ENCODE results near the gene TCHHL1.

TCHHL1 gene

DNA sequence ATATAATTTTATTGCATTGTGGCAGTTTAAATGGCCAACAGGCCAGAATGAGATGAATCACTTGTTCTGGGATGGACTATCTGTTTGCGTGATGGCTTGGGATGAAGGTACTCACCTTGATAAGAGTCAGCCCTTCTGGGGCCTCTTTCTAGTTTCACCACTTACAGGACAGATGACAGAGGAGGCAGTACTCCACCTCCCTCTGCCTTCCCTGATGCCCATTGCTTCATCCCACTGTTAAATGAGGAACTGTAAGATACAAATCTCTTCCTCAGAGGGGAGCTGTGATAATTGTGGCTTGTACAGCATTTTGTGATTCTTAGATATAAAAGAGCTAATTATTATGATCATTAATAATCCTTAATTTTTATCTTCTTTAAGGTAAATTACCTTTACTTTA lies 30.1 kb upstream of the TCHHL1 start:
- H3K27me3 ChIP-seq (ENCODE audit: insufficient read depth, low read depth, severe bottlenecking): peaks cover 97% of the 10 kb centered on the region
- H3K36me3 ChIP-seq: no peaks in the 10 kb centered on the region
- DNase-seq: no peak
- TF ChIP-seq, protein P1, sequence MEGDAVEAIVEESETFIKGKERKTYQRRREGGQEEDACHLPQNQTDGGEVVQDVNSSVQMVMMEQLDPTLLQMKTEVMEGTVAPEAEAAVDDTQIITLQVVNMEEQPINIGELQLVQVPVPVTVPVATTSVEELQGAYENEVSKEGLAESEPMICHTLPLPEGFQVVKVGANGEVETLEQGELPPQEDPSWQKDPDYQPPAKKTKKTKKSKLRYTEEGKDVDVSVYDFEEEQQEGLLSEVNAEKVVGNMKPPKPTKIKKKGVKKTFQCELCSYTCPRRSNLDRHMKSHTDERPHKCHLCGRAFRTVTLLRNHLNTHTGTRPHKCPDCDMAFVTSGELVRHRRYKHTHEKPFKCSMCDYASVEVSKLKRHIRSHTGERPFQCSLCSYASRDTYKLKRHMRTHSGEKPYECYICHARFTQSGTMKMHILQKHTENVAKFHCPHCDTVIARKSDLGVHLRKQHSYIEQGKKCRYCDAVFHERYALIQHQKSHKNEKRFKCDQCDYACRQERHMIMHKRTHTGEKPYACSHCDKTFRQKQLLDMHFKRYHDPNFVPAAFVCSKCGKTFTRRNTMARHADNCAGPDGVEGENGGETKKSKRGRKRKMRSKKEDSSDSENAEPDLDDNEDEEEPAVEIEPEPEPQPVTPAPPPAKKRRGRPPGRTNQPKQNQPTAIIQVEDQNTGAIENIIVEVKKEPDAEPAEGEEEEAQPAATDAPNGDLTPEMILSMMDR (IDR thresholded peaks at IDR 0.05; ENCODE audit: low read depth, low read length): no peak
- no peak overlapping the region for H3K4me3 ChIP-seq (ENCODE audit: low read depth, low read length)
- H3K9me3 ChIP-seq (ENCODE audit: severe bottlenecking): no peaks in the 10 kb centered on the region
- no peak overlapping the region for H3K27ac ChIP-seq

DNA sequence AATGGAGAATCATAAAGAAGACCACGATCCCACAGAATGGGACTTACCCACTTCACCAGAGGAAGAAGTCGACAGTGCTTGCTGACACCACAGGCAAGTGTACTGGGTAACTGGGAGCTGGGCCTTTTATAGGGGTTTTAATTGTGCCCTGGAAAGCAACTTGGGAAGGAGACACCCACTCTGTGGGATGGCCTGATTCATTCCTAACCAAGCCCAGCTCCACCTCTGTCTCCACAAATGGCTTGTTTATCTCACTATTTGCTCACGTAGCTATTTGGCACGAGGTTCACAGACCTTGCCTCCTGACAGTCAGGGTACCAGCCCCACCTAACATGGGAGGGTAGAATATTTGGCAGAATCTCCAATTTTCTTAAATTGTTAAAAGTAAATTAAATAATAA lies 26.5 kb upstream of the TCHHL1 start, which contains the start of gene TCHH:
TSS of gene TCHH (minus strand) at position 101 of the 400 bp plus-strand sequence. CDS start 1,364 bp downstream, outside the sequence.
- H3K27ac ChIP-seq: no peak within 1 kb of the TSS
- TF ChIP-seq, protein P1 (IDR thresholded peaks at IDR 0.05; ENCODE audit: low read depth, low read length): no peak
- no peaks in the 10 kb centered on the region for H3K36me3 ChIP-seq
- H3K27me3 ChIP-seq (ENCODE audit: insufficient read depth, low read depth, severe bottlenecking): peaks cover 95% of the 10 kb centered on the region
- H3K4me3 ChIP-seq (ENCODE audit: low read depth, low read length): no peak within 1 kb of the TSS
- peaks cover 26% of the 10 kb centered on the region for H3K9me3 ChIP-seq (ENCODE audit: severe bottlenecking)
- DNase-seq: no peak

DNA sequence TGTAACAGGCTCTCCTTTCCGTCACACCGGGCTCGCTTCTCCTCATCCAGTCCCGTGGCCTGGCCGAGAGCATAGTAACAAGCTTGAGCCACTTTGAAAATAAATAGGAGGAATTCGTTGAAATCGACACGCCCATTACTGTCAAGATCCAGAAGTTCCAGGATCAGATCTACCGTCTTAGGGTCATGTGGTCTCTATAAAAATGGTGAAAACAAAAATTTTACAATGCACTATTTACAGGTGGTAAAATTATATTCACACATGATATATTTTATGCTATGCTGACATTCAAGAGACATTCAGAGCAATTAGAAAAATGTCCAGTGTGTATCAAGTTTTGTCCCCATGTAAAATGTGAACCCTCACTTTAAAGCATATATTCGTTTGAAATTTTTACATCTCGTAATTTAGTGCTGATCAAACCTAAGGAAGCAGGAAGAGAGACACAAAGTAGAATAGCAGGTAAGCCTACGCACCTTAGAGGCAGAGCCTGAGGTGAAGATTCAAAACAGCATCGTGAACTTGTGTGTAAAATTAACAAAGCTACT lies 24.1 kb upstream of the TCHHL1 start:
- no peak overlapping the region for H3K27ac ChIP-seq
- no peak overlapping the region for H3K4me3 ChIP-seq (ENCODE audit: low read depth, low read length)
- H3K27me3 ChIP-seq (ENCODE audit: insufficient read depth, low read depth, severe bottlenecking): peaks cover 92% of the 10 kb centered on the region
- TF ChIP-seq, protein P1 (IDR thresholded peaks at IDR 0.05; ENCODE audit: low read depth, low read length): no peak
- H3K36me3 ChIP-seq: no peaks in the 10 kb centered on the region
- no peak for DNase-seq
- peaks cover 44% of the 10 kb centered on the region for H3K9me3 ChIP-seq (ENCODE audit: severe bottlenecking)

DNA sequence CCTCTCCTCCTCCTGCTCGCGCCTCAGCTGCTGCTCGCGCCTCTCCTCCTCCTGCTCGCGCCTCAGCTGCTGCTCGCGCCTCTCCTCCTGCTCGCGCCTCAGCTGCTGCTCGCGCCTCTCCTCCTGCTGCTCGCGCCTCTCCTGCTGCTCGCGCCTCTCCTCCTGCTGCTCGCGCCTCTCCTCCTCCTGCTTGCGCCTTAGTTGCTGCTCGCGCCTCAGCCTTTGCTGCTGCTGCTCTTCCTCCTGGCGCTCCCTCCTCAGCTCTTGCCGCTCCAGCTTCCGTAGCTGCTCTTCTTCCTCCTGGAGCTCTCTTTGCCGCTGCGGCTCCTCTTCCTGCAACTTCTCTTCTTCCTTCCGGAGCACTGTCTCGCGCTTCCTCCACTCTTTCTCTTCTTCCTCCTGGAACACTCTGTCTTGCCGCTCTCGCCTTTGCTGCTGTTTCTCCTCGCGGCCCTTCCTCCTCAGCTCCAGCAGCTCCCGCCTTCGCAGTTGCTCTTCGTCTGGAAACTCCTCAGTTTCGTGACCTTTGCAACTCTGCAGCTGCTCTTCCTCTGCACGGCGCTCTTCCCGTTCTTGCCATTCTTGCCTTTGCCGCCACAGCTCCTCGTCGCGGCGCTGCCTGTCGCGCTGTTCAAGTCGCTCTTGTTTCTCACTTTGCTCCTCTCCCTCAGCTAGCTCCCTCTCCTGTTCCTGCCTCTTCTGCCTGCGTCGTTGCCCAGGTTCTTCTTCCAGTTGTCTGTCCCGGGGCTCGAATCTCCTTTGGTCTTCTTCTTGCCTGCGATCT lies 23.4 kb upstream of the TCHHL1 start:
- no peak overlapping the region for H3K4me3 ChIP-seq (ENCODE audit: low read depth, low read length)
- DNase-seq: no peak
- no peaks in the 10 kb centered on the region for H3K36me3 ChIP-seq
- H3K27ac ChIP-seq: no peak overlapping the region
- peaks cover 91% of the 10 kb centered on the region for H3K27me3 ChIP-seq (ENCODE audit: insufficient read depth, low read depth, severe bottlenecking)
- TF ChIP-seq, protein P1 (IDR thresholded peaks at IDR 0.05; ENCODE audit: low read depth, low read length): no peak
- H3K9me3 ChIP-seq (ENCODE audit: severe bottlenecking): peaks cover 51% of the 10 kb centered on the region

DNA sequence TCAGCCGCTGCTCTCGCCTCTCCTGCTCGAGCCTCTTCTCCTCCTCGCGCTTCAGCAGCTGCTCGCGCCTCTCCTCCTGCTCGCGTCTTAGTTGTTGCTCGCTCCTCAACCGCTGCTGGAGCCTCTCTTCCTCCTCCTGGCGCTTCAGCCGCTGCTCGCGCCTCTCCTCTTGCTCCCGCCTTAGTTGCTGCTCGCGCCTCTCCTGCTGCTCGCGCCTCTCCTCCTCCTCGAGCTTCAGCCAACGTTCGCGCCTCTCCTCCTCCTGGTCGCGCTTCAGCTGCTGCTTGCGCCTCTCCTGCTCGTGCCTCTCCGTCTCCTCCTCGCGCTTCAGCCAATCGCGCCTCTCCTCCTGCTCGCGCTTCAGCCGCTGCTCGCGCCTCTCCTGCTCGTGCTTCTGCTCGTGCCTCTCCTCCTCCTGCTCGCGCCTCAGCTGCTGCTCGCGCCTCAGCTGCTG lies 22.7 kb upstream of the TCHHL1 start:
- Histone ChIP-seq H3K4me3 (ENCODE audit: low read depth, low read length) (peak overlapping the region; percentile 4; the same call in 1 of the 2 replicates), H3K27me3 (ENCODE audit: insufficient read depth, low read depth, severe bottlenecking) (peaks cover 91% of the 10 kb centered on the region), H3K9me3 (ENCODE audit: severe bottlenecking) (peaks cover 54% of the 10 kb centered on the region), H3K27ac (no peak overlapping the region), H3K36me3 (no peaks in the 10 kb centered on the region)
- TF ChIP-seq, protein P1 (IDR thresholded peaks at IDR 0.05; ENCODE audit: low read depth, low read length): no peak
- DNase-seq: peak; percentile 51
